ENCODE measurements around the gene METTL13. TPM values are rescaled to one million over a fixed set of nuclear protein-coding genes. Genes with fewer than 3 reads are reported as not detected.

The METTL13 gene
- total and polyA plus RNA-seq, 9 of the 15 experiments (the other 6 are each of a cell fraction or from before 2014, with no cell fraction given), result 18.9 to 78.9 (median 54.9) TPM

GRCh38 chr1:171833091-171833825 is 51.8 kb downstream of the METTL13 start:
- in situ Hi-C loops (cut with MboI) (no loop called here), intact Hi-C loops (cut with micrococcal nuclease) (no loop called here)
- ChIA-PET POLR2A (no interaction called here), CTCF (ENCODE audit: low intra/inter-chr PET ratio) (no interaction called here)
- Histone ChIP-seq H3K79me2 (ENCODE audit: control insufficient read depth, insufficient read depth, low read length) (no peaks in the 10 kb centered on the region), H4K20me1 (replicated peaks; ENCODE audit: control insufficient read depth, insufficient read depth, low read length) (no peaks in the 10 kb centered on the region), H2AFZ (ENCODE audit: low read depth, low read length) (no peak overlapping the region), H3K36me3 (ENCODE audit: control insufficient read depth, insufficient read depth, low read length) (no peaks in the 10 kb centered on the region), H3K4me3 (no peak overlapping the region), H3K9me1 (ENCODE audit: control insufficient read depth, insufficient read depth, low read length) (no peaks in the 10 kb centered on the region), H3K4me2 (ENCODE audit: insufficient read depth, low read length) (no peak overlapping the region), H3K9ac (ENCODE audit: insufficient read depth in 1 of 2, low read depth in 2 of 2, low read length in 2 of 2) (no peak overlapping the region), H3K4me1 (replicated peaks in 1 of 2; ENCODE audit: control insufficient read depth in 2 of 2, insufficient read depth in 2 of 2, low read length in 2 of 2) (no peaks in the 10 kb centered on the region), H3K27me3 (ENCODE audit: control insufficient read depth in 2 of 2, insufficient read depth in 2 of 2, low read length in 2 of 2) (peaks cover 0 to 3% of the 10 kb centered on the region in 2 experiments; a peak in 3 of 5 replicates), H3K9me3 (replicated peaks; ENCODE audit: control insufficient read depth, insufficient read depth, low read depth, low read length) (no peaks in the 10 kb centered on the region), H3K27ac (ENCODE audit: extremely low read depth, low read depth, low read length) (no peak overlapping the region)
- FAIRE-seq, result no peak
- no peak for ATAC-seq
- WGBS (ENCODE audit: insufficient coverage, low coverage, missing lambda C conversion rate), result 3% methylated on average over 4 of the region's 4 CpGs
- TF ChIP-seq RAD21 (CRISPR knock-in tag; conservative IDR thresholded peaks at IDR 0.05 in 1 of 2, IDR thresholded peaks at IDR 0.05 in 1 of 2), result no peak
- no peak for TF ChIP-seq PBX2 (CRISPR knock-in tag; IDR thresholded peaks at IDR 0.05; ENCODE audit: low read depth)
- TF ChIP-seq PBX2 (tag; conservative IDR thresholded peaks at IDR 0.05; ENCODE audit: low read depth), result no peak
- no peak for TF ChIP-seq MCM7 (IDR thresholded peaks at IDR 0.05)
- TF ChIP-seq ARID1B (IDR thresholded peaks at IDR 0.05), result no peak
- no peak for TF ChIP-seq ZNF445 (CRISPR knock-in tag; IDR thresholded peaks at IDR 0.05; ENCODE audit: low read depth)
- TF ChIP-seq ZNF143 (CRISPR knock-in tag; IDR thresholded peaks at IDR 0.05), result no peak
- no peak for TF ChIP-seq RBM17 (IDR thresholded peaks at IDR 0.05; ENCODE audit: borderline replicate concordance, low read depth, low read length)
- TF ChIP-seq ESRRB (CRISPR knock-in tag; IDR thresholded peaks at IDR 0.05; ENCODE audit: borderline replicate concordance), result no peak
- TF ChIP-seq SIN3B (IDR thresholded peaks at IDR 0.05; ENCODE audit: low read depth), result no peak
- TF ChIP-seq, protein P1, sequence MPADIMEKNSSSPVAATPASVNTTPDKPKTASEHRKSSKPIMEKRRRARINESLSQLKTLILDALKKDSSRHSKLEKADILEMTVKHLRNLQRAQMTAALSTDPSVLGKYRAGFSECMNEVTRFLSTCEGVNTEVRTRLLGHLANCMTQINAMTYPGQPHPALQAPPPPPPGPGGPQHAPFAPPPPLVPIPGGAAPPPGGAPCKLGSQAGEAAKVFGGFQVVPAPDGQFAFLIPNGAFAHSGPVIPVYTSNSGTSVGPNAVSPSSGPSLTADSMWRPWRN (IDR thresholded peaks at IDR 0.05; ENCODE audit: low read depth), result no peak
- TF ChIP-seq PHB (CRISPR knock-in tag; IDR thresholded peaks at IDR 0.05), result no peak
- TF ChIP-seq ZNF174 (CRISPR knock-in tag; IDR thresholded peaks at IDR 0.05), result no peak
- TF ChIP-seq ZNF511 (CRISPR knock-in tag; IDR thresholded peaks at IDR 0.05), result no peak
- no peak for TF ChIP-seq NBN (IDR thresholded peaks at IDR 0.05; ENCODE audit: low read depth)
- TF ChIP-seq E2F3 (CRISPR knock-in tag; IDR thresholded peaks at IDR 0.05), result no peak
- TF ChIP-seq STAG1 (CRISPR knock-in tag; IDR thresholded peaks at IDR 0.05; ENCODE audit: borderline replicate concordance), result no peak
- TF ChIP-seq FOXP1 (CRISPR knock-in tag; IDR thresholded peaks at IDR 0.05), result no peak
- no TSS peak for BruUV-seq (replicated peaks)
- DNase-seq (ENCODE audit: extremely low read depth in 1 of 4, low spot score in 3 of 4), result no peak
